ENCODE results near the gene CTNNA2.

Gene CTNNA2

DNA sequence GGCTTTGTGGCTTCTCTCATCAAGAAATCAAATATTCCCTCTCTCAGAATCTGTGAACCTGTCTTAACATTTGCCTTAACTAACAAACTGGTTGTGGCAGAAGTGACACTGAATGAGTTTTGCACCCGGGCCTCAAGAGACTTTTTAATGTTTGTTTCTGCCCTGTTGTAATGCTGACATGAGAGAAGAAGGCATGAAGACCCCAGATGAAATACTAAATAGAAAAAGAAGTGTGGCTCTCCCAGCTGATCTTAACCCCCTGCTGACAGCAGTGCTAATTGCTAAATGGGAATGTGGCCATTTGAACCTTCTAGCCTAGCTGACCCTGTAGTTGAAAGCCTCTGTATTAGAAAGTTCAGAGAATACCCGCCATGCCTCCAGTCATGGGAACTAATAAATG is 261.2 kb downstream of the CTNNA2 start:
- Histone ChIP-seq H3K4me3 (ENCODE audit: low read depth, low read length) (no peak overlapping the region), H3K27me3 (replicated peaks) (no peaks in the 10 kb centered on the region), H3K36me3 (replicated peaks) (no peaks in the 10 kb centered on the region), H3K27ac (no peak overlapping the region)
- in situ Hi-C loops (cut with HindIII; ENCODE audit: low pct_ligation_motif_present, low sequenced_read_pairs) = no loop called here
- TF ChIP-seq, protein P1, sequence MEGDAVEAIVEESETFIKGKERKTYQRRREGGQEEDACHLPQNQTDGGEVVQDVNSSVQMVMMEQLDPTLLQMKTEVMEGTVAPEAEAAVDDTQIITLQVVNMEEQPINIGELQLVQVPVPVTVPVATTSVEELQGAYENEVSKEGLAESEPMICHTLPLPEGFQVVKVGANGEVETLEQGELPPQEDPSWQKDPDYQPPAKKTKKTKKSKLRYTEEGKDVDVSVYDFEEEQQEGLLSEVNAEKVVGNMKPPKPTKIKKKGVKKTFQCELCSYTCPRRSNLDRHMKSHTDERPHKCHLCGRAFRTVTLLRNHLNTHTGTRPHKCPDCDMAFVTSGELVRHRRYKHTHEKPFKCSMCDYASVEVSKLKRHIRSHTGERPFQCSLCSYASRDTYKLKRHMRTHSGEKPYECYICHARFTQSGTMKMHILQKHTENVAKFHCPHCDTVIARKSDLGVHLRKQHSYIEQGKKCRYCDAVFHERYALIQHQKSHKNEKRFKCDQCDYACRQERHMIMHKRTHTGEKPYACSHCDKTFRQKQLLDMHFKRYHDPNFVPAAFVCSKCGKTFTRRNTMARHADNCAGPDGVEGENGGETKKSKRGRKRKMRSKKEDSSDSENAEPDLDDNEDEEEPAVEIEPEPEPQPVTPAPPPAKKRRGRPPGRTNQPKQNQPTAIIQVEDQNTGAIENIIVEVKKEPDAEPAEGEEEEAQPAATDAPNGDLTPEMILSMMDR (IDR thresholded peaks at IDR 0.05; ENCODE audit: low read depth, low read length, missing control alignments) = no peak
- no peak for DNase-seq

DNA sequence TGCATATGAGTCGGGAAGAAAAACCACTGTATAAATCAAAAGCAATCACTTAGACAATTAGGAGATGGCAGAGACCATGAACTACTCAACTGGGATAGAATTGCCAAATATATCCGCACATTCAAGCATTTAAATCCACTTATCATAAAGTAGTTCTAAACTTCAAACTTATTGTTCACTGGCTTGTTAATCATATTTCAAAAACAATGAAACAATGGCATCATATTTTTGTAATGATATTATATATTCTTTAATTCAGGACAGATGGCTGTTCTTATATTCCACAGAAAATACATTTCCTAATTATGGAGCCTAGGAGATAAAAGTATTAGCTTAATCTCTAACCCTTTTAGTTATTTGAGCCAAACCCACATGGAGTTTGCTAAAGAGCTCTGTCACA is 263.6 kb downstream of the CTNNA2 start:
- in situ Hi-C loops (cut with HindIII; ENCODE audit: low pct_ligation_motif_present, low sequenced_read_pairs) = no loop called here

DNA sequence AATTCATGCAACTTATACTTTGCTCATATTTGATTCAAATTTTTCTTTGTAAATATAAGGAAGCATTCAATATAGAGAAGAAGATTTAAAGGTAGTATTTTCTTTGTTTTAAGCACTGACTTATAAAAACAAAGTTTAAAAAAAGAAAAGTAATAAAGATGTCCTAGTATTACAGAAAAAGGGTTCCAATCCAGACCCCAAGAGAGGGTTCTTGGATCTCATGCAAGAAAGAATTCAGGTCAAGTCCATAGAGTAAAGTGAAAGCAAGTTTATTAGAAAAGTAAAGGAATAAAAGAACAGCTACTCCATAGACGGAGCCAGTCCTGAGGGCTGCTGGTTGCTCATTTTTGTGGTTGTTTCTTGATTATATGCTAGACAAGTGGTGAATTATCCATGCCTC is 267.9 kb downstream of the CTNNA2 start:
- Histone ChIP-seq H3K27ac (no peak overlapping the region), H3K4me3 (ENCODE audit: low read depth, low read length) (no peak overlapping the region), H3K27me3 (replicated peaks) (no peaks in the 10 kb centered on the region), H3K36me3 (replicated peaks) (no peaks in the 10 kb centered on the region)
- TF ChIP-seq, protein P1 (IDR thresholded peaks at IDR 0.05; ENCODE audit: low read depth, low read length, missing control alignments) = no peak
- in situ Hi-C loops (cut with HindIII; ENCODE audit: low pct_ligation_motif_present, low sequenced_read_pairs) = no loop called here
- DNase-seq = no peak

More for the DNA sequence above, 263.6 kb downstream of the CTNNA2 start:
- TF ChIP-seq, protein P1 (IDR thresholded peaks at IDR 0.05; ENCODE audit: low read depth, low read length, missing control alignments) = no peak
- H3K27ac ChIP-seq = no peak overlapping the region
- no peaks in the 10 kb centered on the region for H3K36me3 ChIP-seq (replicated peaks)
- DNase-seq = no peak
- H3K4me3 ChIP-seq (ENCODE audit: low read depth, low read length) = no peak overlapping the region
- no peaks in the 10 kb centered on the region for H3K27me3 ChIP-seq (replicated peaks)

DNA sequence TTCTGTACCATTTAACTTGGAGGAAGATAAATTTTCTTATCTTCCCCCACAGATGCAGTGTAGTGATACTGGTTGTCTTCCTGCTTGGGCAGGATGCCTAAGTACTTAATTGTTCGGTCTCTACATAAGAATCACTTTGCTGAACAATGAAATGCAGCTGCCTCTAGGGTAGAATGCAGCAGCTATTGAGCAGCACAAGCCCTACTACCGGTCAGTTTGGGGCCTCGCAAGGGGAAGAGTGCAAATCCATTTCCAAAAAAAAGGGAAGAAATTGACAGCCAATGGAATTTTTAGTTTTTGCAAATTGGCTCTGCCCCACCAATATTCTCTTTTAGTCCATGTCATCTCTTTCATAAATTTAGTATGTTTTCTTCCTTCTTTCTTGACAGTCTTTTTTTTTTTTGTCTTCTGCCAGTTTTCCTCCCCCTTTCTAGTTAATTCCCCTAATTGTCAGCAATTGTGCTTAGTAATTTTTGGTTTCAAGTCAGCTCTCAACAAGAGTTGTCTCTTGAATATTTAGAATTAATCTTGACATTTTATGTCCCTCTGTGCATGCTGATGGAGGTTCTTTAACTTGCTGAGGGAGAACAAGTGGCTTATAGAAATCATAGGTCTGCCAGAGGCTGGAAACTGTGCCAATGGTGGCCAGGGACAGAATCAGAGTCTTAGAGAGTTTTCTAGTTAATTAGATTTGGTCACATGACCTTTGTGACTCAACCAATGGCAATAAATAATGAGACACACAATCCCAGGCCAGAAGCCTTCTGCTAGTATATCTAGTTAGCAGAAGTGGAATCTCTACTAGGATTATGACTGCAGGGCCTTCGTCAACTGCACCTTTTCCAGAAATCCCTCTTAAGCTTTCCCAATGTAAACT is 270.0 kb downstream of the CTNNA2 start:
- TF ChIP-seq, protein P1 (IDR thresholded peaks at IDR 0.05; ENCODE audit: low read depth, low read length, missing control alignments) = no peak
- DNase-seq = no peak
- Histone ChIP-seq H3K36me3 (replicated peaks) (no peaks in the 10 kb centered on the region), H3K27me3 (replicated peaks) (no peaks in the 10 kb centered on the region), H3K4me3 (ENCODE audit: low read depth, low read length) (no peak overlapping the region), H3K27ac (no peak overlapping the region)
- in situ Hi-C loops (cut with HindIII; ENCODE audit: low pct_ligation_motif_present, low sequenced_read_pairs) = no loop called here

DNA sequence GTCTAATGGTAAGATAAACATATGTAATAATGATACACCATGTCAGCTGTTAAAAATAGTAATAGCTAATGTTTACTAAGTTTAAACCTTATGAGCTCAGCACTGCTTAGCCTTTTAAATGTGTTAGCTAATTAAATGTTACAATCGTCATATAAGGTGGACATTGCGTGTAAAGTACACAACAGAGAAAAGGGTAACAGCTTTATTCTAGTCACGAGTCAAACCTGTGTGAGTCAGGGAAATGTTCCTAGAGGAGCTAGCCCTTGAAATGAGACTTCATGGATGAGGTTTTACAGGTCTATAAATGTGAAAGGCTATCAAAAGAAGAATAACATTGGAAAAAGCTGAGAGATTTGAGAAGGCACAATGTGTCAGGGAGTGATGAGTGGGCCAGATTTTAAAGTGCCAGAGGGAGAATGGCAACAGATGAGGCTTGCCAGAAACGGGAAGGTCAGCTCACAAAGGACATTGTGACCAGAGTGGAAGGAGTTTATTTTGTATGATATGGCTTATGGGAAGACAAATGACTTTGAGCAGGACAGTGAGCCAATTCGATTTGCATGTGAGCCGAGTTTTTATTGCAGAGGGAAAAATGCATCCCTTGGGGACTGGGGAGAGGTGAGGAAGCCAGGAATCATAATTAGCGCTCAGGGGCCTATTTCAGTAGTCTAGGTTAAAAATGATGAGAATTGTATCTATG is 276.3 kb downstream of the CTNNA2 start:
- H3K27me3 ChIP-seq (replicated peaks) = no peaks in the 10 kb centered on the region
- in situ Hi-C loops (cut with HindIII; ENCODE audit: low pct_ligation_motif_present, low sequenced_read_pairs) = no loop called here
- no peak overlapping the region for H3K27ac ChIP-seq
- no peaks in the 10 kb centered on the region for H3K36me3 ChIP-seq (replicated peaks)
- DNase-seq = no peak
- no peak overlapping the region for H3K4me3 ChIP-seq (ENCODE audit: low read depth, low read length)
- TF ChIP-seq, protein P1 (IDR thresholded peaks at IDR 0.05; ENCODE audit: low read depth, low read length, missing control alignments) = no peak

Measured in brain microvascular endothelial cell (primary cell).